ENCODE measurements around the gene RANGAP1. TPM values are rescaled to one million over a fixed set of nuclear protein-coding genes. Genes with fewer than 3 reads are reported as not detected.
A peak's percentile ranks its signal among the peaks of the same experiment; 100 is the strongest.

RANGAP1 gene
- total and polyA plus RNA-seq, 2 of the 8 experiments (the other 6 are each of a cell fraction or from before 2014, with no cell fraction given), result 121 to 171 TPM

GRCh38 chr22:41204992-41205900 lies 80.7 kb downstream of the RANGAP1 start, which contains the start of gene L3MBTL2:
L3MBTL2 (plus strand) TSS chr22:41205312; CDS start chr22:41205363, 51 bp downstream.
- peak within 1 kb of the TSS; percentile 80 to 96 for H3K4me2 ChIP-seq (ENCODE audit: insufficient read depth in 1 of 2, low read depth in 2 of 2, low read length in 2 of 2)
- H3K4ac ChIP-seq (replicated peaks; ENCODE audit: insufficient read length, low read depth, low read length), result no peak within 1 kb of the TSS
- peak; percentile 99 for FAIRE-seq
- peaks cover 0 to 9% of the 10 kb centered on the region in 2 experiments; a peak in 2 of 4 replicates for H3K79me2 ChIP-seq (ENCODE audit: control insufficient read depth in 1 of 2, insufficient read depth in 2 of 2, low read length in 2 of 2)
- 7% methylated on average over 43 of the region's 47 CpGs; no CpG with 5 or more reads in 1 of the 2 experiments for WGBS, 2 experiments (ENCODE audit: extremely low coverage in 1 of 2, insufficient coverage in 1 of 2, insufficient read length in 1 of 2, insufficient replicate concordance in 2 of 2, low coverage in 1 of 2, low lambda C conversion rate in 2 of 2, missing lambda C conversion rate in 1 of 2)
- no peaks in the 10 kb centered on the region; a peak in 1 of 7 replicates for H3K27me3 ChIP-seq (replicated peaks in 1 of 4; ENCODE audit: control insufficient read depth in 3 of 4, extremely low read depth in 1 of 4, insufficient read depth in 3 of 4, low read length in 3 of 4)
- H2BK5ac ChIP-seq (ENCODE audit: low read depth, low read length), result peak within 1 kb of the TSS; percentile 49
- no peak within 1 kb of the TSS for H2BK20ac ChIP-seq (ENCODE audit: low read length)
- H2BK12ac ChIP-seq (ENCODE audit: low read depth, low read length), result peak within 1 kb of the TSS; percentile 69
- no peak within 1 kb of the TSS for H2BK120ac ChIP-seq (replicated peaks; ENCODE audit: low read depth, low read length)
- ChIA-PET POLR2A (ENCODE audit: partially characterized antibody) (no interaction called here), CTCF (ENCODE audit: partially characterized antibody) (interaction anchor here (1.9 kb wide), 1 partner anchor 32 kb away, joined by 4 read pairs; no protein-coding TSS in a partner anchor)
- peak within 1 kb of the TSS; percentile 88 for H3K27ac ChIP-seq (ENCODE audit: low read depth, low read length)
- H3K56ac ChIP-seq (replicated peaks; ENCODE audit: insufficient read length, low read depth, low read length), result peak within 1 kb of the TSS; percentile 7
- peak within 1 kb of the TSS; percentile 84 for H4K5ac ChIP-seq (ENCODE audit: insufficient read length, low read depth, low read length)
- H3K9ac ChIP-seq (replicated peaks in 1 of 4; ENCODE audit: extremely low read depth in 1 of 4, low read depth in 3 of 4, low read length in 3 of 4), result peak within 1 kb of the TSS; percentile 91 to 98 (median 92)
- peak; percentile 85 to 99 for DNase-seq (ENCODE audit: low read depth in 1 of 2, low spot score in 2 of 2)
- H3K79me1 ChIP-seq (ENCODE audit: low read depth, low read length), result no peaks in the 10 kb centered on the region; the same call in 1 of the 2 replicates
- H4K91ac ChIP-seq (replicated peaks; ENCODE audit: insufficient read length, low read length), result no peak within 1 kb of the TSS
- no peak within 1 kb of the TSS for H2BK15ac ChIP-seq (ENCODE audit: low read length)
- H4K8ac ChIP-seq (ENCODE audit: extremely low read depth, insufficient read depth, low read length), result peak within 1 kb of the TSS; percentile 91; the same call in 1 of the 2 replicates
- peaks cover 7% of the 10 kb centered on the region for H3K23me2 ChIP-seq (ENCODE audit: low read depth, low read length)
- H3K18ac ChIP-seq (ENCODE audit: extremely low read depth, low read length), result peak within 1 kb of the TSS; percentile 63; the same call in 1 of the 2 replicates
- H2AFZ ChIP-seq (ENCODE audit: low read length), result peak within 1 kb of the TSS; percentile 98
- H3K4me3 ChIP-seq (ENCODE audit: extremely low read depth in 1 of 4, insufficient read depth in 2 of 4, low read depth in 3 of 4, low read length in 4 of 4), result peak within 1 kb of the TSS; percentile 87 to 97 (median 95)
- no peaks in the 10 kb centered on the region for H4K20me1 ChIP-seq (replicated peaks in 1 of 2; ENCODE audit: control insufficient read depth in 1 of 2, insufficient read depth in 2 of 2, low read length in 2 of 2)
- no peaks in the 10 kb centered on the region for H3K9me3 ChIP-seq (ENCODE audit: insufficient read depth in 2 of 2, low read depth in 1 of 2, low read length in 1 of 2)
- H3K4me1 ChIP-seq (replicated peaks in 1 of 4; ENCODE audit: control insufficient read depth in 3 of 4, insufficient read depth in 4 of 4, low read length in 3 of 4), result peaks cover 0 to 4% (median 0%) of the 10 kb centered on the region in 4 experiments; a peak in 2 of 7 replicates
- no peak within 1 kb of the TSS for H3K23ac ChIP-seq (ENCODE audit: insufficient read length)
- H3K14ac ChIP-seq (ENCODE audit: insufficient read length), result peak within 1 kb of the TSS; percentile 16
- no peak within 1 kb of the TSS; the same call in 1 of the 2 replicates for H2AK5ac ChIP-seq (ENCODE audit: low read depth, low read length)
- H3K36me3 ChIP-seq (ENCODE audit: control insufficient read depth in 2 of 4, insufficient read depth in 4 of 4, low read length in 3 of 4), result peaks cover 0 to 5% (median 2%) of the 10 kb centered on the region in 4 experiments; a peak in 2 of 8 replicates
- TF ChIP-seq POU5F1 (IDR thresholded peaks at IDR 0.05; ENCODE audit: low read depth, low read length), result no peak
- no peak for TF ChIP-seq CEBPB (IDR thresholded peaks at IDR 0.05; ENCODE audit: low read depth, low read length)
- peak; percentile 82 for TF ChIP-seq SIX5 (IDR thresholded peaks at IDR 0.05; ENCODE audit: low read depth, low read length)
- no peak for TF ChIP-seq KDM4A (IDR thresholded peaks at IDR 0.05; ENCODE audit: low read depth, low read length, severe bottlenecking)
- no peak for TF ChIP-seq ATF3 (IDR thresholded peaks at IDR 0.05; ENCODE audit: insufficient read depth, low read depth, low read length)
- TF ChIP-seq, protein P1, sequence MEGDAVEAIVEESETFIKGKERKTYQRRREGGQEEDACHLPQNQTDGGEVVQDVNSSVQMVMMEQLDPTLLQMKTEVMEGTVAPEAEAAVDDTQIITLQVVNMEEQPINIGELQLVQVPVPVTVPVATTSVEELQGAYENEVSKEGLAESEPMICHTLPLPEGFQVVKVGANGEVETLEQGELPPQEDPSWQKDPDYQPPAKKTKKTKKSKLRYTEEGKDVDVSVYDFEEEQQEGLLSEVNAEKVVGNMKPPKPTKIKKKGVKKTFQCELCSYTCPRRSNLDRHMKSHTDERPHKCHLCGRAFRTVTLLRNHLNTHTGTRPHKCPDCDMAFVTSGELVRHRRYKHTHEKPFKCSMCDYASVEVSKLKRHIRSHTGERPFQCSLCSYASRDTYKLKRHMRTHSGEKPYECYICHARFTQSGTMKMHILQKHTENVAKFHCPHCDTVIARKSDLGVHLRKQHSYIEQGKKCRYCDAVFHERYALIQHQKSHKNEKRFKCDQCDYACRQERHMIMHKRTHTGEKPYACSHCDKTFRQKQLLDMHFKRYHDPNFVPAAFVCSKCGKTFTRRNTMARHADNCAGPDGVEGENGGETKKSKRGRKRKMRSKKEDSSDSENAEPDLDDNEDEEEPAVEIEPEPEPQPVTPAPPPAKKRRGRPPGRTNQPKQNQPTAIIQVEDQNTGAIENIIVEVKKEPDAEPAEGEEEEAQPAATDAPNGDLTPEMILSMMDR (IDR thresholded peaks at IDR 0.05; ENCODE audit: control extremely low read depth in 1 of 3, insufficient read depth in 1 of 3, low read depth in 1 of 3, low read length in 3 of 3), result no peak
- TF ChIP-seq SP2 (IDR thresholded peaks at IDR 0.05; ENCODE audit: low read length), result no peak
- TF ChIP-seq KDM1A (IDR thresholded peaks at IDR 0.05; ENCODE audit: borderline replicate concordance, low read length), result no peak
